NK-92 (cell line): Measurements from ENCODE around the gene CERS4.
"Not testable (repeated sequence)": the region's sequence is repeated elsewhere in the genome, so short reads cannot be mapped to it uniquely, and the experiment has no call there.

Experiments used
- DNase-seq: peaks from one replicate; lab custom pipeline; 2025; ENCODE audit not compliant: unreplicated experiment; lab: John Stamatoyannopoulos, UW

CERS4 gene

DNA sequence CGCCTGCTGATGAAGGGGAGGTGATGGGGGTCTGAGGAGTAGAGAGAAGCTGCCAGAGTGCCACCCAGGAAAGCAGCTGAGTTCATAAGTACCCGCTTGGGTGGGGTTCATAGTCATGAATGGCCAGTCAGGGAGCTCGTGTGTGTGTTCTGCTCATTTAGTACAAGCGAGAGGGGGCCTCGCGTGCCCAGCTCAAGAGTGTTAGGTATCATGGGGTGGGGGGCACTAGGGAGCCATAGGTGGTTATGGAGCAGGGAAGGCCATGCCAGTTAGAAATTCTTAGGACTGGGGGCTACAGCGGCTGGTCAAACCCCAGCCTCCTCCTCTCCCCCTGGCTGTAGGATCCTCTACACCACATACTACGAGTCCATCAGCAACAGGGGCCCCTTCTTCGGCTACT is 52.2 kb downstream of the CERS4 start:
- DNase-seq = no peak

DNA sequence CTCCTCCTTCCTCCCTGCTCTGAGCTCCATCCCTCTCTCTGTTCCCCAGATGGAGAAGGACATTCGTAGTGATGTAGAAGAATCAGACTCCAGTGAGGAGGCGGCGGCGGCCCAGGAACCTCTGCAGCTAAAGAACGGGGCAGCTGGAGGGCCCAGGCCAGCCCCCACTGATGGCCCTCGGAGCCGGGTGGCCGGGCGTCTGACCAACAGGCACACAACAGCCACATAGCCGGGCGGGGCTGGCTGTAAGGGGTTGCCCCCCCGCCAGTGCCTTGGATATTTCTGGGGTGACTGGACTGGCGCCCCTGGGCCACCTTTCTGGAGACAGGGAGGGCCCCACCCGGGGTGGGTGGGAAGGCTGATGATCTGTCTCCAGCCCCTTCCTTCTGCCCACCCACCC is 52.7 kb downstream of the CERS4 start:
- no peak for DNase-seq

DNA sequence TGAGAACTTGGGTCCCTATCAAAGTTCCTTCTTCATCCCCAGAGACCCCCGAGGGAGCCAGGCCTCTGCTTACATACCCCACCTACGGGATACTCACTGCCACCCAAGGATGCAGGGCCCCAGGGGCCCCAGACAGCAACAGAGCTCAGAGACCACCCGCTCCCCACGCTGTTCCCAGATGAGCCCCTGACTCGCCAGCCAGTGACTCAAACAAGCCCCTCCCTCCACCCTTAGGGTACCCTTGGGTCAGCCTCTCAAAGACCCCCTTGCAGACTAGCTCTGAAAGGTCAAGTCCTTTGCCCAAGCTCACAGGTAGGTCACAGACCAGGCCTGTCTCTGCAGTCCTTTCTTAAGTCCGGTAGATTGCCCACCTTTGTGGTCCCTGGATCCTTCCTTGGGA is 53.3 kb downstream of the CERS4 start:
- DNase-seq = no peak

DNA sequence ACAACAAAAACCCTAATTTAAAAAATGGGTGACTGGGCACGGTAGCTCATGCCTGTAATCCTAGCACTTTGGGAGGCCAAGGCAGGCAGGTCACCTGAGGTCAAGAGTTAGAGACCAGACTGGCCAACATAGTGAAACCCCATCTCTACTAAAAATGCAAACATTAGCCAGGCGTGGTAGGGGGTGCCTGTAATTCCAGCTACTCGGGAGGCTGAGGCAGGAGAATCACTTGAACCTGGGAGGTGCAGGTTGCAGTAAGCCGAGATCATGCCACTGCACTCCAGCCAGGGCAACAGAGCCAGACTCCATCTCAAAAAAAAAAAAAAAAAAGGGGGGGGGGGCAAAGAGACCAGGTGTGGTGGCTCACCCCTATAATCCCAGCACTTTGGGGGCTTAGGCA is 55.1 kb downstream of the CERS4 start:
- DNase-seq = not testable (repeated sequence)

DNA sequence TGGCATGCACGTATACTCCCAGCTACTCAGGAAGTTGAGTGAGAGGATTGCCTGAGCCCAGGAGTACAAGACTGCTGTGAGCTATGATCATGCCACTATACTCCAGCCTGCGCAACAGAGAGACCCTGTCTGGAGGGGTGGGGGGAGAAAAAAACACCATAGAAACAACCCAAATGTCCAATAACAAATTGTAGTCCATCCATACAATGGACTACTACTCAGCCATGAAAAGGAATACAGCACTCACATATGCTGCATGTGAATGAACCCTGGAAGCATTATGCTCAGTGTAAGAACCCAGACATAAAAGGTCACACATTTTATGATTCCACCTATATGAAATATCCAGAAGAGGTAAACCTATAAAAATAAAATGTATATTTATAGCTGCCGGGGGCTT is 56.7 kb downstream of the CERS4 start:
- no peak for DNase-seq

DNA sequence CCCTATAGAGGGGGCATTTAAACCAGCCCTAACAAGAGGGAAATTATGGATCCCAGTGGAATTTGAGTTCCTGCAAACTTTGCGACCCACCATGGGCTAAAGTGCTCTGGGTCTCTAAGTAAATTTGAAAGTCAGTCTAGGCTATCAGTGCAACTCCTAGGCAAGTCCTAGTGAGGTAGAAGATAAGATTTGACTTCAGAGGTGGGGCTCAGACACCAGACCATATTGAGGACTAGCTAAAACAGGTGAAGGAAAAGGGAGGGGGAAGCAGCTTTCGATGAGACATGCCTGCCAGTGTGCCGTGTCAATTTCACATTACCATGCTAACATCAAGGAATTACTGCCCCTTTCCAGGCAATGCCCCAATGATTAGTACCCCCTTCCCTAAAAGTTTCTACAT is 60.6 kb downstream of the CERS4 start:
- no peak for DNase-seq

DNA sequence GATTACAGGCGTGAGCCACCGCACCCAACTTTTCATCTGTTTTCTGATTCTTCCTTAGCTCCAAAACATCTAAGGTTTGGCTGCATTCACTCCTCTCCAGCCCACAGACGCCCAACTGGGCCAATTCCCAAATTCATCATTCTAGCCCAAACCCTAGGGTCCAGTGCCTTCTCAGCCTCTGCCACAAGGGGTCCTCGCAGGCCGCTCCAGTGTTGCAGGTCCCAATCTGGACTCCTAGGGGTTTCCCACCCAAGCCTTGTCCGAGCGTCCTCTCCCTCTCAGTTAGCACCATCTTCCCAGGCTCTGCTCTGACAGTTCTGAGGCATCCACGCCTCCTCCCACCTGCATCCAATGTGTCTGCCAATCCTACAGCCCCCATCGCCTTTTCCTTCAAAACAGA is 67.3 kb downstream of the CERS4 start:
- DNase-seq = not testable (repeated sequence)

DNA sequence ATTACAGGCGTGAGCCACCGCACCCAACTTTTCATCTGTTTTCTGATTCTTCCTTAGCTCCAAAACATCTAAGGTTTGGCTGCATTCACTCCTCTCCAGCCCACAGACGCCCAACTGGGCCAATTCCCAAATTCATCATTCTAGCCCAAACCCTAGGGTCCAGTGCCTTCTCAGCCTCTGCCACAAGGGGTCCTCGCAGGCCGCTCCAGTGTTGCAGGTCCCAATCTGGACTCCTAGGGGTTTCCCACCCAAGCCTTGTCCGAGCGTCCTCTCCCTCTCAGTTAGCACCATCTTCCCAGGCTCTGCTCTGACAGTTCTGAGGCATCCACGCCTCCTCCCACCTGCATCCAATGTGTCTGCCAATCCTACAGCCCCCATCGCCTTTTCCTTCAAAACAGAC is 82.2 kb downstream of the CERS4 start:
- DNase-seq = not testable (repeated sequence)

DNA sequence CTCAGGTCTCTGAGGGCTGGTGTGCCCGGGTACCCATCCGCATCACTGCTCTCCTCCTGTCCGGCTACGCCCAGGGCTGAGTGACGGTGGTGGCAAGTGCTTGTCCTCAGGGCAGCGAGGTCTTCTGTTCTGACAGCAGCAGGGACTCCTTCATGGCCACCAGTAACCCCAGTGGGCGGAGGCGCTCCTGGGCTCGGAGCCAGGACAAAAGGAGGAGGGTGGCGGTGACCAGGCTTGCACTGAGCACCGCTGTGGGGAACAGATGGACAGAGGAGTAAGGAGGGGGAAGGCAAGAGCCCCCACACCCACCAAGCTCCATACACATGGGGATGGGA is 93.2 kb downstream of the CERS4 start:
- DNase-seq = no peak

DNA sequence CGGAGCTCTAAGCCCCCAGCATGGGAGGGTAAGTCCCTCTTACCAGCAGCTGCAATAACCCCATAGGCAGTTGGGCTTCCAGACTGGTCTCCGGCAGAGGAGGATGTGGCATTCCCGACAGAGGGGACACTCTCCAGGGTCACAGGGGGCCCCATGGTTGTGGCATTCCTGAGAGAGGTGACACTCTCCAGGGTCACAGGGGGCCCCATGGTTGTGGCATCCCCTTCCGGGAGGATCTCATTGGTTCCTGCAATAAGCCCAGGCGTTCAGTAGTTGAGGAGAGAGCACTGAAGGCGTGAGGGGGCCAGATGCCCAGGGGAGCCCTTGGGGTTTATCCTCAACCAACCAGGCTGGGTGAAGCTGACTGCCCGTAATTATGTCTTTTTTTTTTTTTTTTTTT is 93.6 kb downstream of the CERS4 start:
- DNase-seq = no peak

DNA sequence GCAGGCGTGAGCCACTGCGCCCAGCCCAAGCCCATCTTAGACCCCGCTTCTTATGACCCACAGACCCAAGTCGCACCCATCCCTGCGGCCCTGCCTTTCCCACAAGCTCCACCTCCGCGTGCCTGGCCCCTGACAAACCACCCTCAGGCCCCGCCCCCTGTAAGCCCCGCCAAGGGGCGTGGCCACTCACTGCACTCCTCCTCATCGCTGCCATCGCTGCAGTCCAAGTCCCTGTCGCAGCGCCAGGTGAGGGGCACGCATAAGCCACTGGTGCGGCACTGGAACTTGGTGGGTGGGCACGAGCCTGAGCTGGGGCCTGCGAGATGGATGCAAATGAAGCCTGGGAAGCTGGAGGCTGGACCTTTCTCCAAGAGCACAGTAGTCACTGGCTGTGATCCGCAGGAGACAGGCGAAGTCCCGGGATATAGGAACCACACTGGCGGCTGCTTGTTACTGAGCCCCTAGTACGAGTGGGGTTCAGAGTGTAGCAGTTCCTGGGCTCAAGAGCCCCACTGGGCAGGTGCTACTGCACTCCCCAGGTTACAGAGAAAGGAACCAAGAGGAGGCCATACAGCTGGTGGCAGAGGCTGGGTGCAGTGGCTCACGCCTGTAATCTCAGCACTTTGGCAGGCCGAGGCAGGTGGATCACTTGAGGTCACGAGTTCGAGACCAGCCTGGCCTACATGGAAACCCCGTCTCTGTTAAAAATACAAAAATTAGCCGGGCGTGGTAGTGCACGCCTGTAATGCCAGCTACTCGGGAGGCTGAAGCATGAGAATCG is 95.9 kb downstream of the CERS4 start:
- no peak for DNase-seq

DNA sequence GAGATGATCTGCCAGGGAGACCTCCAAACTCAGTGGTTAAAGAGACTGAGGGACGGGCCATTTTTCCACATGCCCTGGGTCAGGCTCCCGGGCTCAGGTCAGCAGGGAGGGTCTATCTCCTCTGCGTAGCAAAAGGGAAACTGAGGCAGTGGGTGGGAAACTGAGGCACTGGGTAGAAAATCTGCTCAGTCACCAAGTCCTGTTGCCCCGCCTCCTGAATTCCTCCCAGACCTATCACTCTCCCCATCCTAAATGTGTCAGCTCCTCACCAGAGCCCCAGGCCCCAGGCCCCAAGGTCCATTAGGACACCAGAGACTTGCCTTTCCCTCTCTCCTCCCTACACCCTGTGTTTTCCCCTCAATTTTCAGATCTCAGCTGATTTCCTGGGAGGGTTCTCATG is 96.6 kb downstream of the CERS4 start:
- DNase-seq = no peak

DNA sequence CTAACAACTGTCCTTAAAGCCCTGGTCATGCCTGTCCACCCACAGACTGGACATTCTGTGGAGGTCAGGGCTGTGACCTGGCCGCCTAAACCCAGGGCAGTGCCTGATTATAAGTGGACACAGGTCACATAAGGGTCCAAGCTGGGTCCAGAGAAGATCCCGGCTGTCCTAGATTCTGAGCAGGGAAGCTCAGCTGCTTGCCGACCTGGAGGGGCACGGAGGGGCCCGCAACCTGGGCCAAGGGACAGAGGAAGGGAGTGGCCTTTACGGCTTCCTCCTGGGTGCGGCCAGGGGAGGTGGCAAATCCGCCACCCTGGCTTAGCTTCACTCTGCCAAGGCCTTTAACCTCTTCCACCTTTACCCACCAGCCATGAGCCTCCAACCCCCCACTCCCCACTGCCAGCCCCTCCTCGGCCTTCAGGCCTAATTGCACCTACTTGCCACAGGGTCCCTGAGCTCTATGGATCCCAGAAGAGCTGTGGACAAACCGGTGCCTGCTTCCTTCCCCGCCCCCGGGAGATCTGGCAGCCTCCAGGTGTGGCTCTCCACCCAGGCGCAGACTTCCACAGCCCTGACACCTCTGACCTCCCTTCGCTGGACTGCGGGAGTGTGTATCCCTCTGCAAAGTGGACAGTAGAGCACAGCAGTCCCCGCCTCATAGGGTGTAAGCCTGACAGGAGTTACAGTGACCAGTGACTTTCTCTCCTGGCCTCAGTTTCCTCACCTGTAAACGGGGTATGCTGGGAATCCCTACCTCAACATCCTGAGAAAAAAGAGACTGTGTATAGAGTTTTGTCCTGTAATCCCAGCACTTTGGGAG is 97.3 kb downstream of the CERS4 start:
- DNase-seq = no peak

DNA sequence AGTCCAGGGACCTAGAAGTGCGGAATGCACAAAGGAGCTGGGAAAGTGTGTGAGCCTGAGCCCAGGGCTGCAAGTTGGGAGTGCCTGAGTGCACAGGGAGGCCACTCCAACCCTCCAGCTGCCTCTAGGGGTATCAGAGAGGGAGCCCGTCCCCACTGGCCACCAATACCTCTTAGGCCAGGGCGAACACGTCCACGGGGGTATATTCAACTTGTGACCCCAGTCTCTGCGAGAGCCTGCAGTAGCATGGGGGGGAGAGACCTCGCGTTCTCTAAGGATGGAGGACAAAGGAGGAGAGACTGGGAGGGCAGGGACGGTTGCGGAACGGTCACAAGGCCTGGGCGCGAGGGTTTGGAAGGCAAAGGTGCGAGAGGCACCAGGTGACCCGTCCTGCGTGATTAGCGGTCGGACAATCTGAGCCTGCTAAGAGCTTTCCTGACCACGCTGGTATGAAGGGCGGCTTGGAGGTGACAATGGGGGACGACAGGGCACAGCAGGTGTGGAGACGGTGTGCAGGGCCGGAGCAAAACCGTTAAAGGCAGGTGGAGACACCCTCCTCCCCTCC is 98.3 kb downstream of the CERS4 start:
- no peak for DNase-seq

DNA sequence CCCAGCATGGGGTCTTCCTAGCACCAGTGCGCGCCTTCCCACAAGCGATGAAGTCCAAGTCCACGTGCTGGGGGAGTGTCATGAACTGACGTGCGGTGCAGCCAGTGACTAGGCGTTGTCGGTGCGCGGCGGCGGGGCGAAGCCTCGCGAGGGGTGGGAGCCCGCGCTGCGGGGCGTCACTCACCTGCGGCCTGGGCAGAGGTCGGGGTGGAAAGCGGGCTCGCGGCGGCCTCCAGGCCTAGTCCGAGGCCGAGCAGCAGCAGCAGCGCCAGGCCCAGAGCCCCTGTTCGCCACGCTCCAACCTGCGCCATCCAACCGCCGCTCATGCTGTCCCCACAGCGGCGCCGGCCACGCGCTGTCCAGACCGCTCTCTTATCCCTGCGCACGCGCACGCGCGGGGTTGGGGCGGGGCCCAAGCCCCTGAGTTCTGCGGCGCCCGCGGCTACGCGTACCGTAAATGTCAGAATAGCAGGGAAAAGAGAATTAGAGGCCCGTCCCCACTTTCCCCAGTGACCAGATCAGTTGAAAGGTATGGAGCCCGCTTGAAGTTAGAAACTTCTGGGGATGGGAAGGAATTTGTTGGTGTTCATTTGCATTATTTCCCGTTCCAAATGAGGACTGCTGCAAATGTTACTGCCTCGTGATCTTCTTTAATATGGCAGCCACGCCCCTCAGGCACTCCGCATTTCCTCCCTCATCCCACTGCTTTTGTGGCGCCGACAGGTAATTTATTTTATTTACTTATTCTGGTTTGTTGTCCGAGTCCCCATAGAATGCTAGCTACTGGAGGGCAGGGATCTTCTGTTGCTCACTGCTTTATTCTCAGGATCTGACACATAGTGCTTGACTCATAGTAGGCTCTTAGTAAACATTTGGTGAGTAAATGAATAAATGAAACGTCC is 99.0 kb downstream of the CERS4 start, which contains the start of gene CD320:
Gene CD320 (minus strand): TSS at position 394 of the 902 bp plus-strand sequence. CDS start 68 bp downstream, at position 326.
- peak; percentile 12 for DNase-seq

DNA sequence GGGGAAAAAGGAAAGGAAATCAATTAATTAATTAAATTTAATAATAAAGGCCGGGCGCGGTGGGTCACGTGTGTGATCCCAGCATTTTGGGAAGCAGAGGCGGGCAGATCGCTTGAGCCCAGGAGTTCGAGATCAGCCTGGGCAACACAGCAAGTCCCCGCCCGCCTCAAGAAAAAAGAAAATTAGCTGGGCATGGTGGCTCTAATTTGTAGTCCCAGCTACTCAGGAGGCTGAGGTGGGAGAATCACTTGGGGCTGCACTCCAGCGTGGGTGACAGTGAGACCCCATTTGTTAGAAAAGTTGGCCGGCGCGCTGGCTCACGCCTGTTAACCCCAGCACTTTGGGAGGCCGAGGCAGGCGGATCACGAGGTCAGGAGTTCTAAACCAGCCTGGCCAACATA is 99.7 kb downstream of the CERS4 start:
- DNase-seq = no peak

DNA sequence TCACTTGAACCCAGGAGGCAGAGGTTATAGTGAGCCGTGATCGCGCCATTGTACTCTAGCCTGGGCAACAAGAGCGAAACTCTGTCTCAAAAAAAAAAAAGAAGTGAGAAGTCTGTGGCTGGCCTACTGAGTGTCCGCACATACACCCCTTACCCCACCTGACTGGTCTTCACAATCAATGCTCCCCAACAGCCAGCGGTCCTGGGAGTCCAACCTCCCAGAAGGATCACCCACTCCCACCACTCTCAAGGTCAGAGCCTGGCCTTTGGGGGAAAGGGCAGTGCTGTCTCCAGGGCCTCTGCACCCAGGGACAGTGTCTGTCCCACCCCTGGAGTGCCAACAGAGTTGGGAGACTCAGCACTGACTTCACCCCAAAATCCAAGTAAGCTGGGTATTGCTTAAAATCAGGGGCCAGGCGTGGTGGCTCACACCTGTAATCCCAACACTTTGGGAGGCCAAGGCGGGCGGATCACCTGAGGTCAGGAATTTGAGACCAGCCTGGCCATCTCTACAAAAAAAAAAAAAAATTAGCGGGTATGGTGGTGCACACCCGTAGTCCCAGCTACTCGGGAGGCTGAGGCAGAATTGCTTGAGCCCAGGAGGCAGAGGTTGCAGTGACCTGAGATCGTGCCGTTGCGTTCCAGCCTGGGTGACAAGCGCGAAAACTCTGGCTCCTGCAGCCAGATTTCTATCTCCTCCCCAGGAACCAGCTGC is 101.3 kb downstream of the CERS4 start:
- no peak for DNase-seq

DNA sequence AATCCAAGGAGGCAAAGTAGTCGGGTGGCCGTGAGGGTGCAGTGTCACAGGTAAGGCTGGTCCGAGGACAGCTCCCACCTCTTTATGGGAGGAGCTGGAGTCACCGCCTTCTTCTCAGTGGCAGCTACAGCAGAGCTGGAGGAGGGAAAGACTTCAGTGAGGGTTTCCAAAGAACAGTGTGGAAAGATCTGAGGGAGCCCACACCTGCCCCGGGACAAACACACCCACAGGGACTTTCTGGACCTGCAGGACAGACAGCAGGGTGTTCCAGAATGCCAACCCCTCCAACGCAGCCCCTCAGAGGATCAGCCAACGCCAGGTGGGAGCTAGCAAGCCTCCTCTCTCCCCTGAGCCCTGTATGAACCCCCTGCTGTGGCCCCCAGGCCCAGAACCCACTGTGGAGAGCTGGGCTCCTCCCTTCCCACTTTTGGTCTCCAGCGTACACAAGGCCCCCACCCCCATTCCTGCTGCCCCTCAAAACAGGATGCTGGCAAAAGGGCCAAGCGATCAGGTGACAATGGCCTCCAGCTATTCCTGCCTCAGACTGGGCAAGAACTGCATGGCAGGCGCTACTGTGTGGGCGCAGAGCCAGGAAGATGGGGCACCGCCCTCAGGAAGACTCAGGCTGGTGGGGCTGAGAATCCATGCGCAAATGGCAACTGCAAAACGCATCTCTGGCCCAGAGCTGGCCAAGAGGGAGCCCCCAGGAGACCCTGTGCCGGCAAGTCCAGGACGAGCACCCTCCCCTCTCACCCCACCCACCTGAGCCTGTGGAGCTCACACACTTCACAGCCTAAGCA is 102.5 kb downstream of the CERS4 start:
- DNase-seq = no peak
